HEK293 (cell line): ENCODE measurements around the gene GPATCH4.
A peak's percentile ranks its signal among the peaks of the same experiment; 100 is the strongest.

ENCODE experiments used
- CTCF ChIA-PET: fragments of 350-600 bp; formaldehyde crosslinking; extraction: SDS; loops from one replicate; lab custom pipeline; 2021; ENCODE audit warnings: antibody characterized with exemption; lab: Yijun Ruan, JAX
- POLR2A ChIA-PET: fragments of 300-600 bp; formaldehyde crosslinking; extraction: SDS; loops from one replicate; lab custom pipeline; 2020; ENCODE audit warnings: antibody characterized with exemption, inconsistent platforms; lab: Yijun Ruan, JAX
- H3K27ac ChIP-seq: fragments of 200-500 bp; sonication (Bioruptor generic); 2 replicates; pipeline ENCODE4 v1.5.1; 2014; ENCODE audit warnings: low read depth, low read length, control low read depth, inconsistent platforms; ENCODE audit errors: extremely low read depth
- H3K36me3 ChIP-seq, 2 experiments: fragments of 200-500 bp in 1 of 2; sonication (Bioruptor generic) in 1 of 2; 1 replicate in 1 of 2; 2 replicates in 1 of 2; pipeline ENCODE4 v1.5.1; 2014 to 2017; ENCODE audit warnings: inconsistent platforms in 2 of 2, low read length in 2 of 2; ENCODE audit not compliant: control insufficient read depth in 2 of 2, insufficient read depth in 1 of 2
- H3K4me1 ChIP-seq: fragments of 200-500 bp; sonication (Bioruptor generic); 2 replicates; pipeline ENCODE4 v1.5.1; 2014; ENCODE audit warnings: mild to moderate bottlenecking, low read length, inconsistent platforms; ENCODE audit not compliant: control insufficient read depth, insufficient read depth
- H3K4me3 ChIP-seq: 2 replicates; pipeline ENCODE4 v1.5.1; 2011; ENCODE audit warnings: low read depth, mild to moderate bottlenecking, control low read depth, low read length, moderate library complexity
- H3K9me3 ChIP-seq: fragments of 200-500 bp; sonication (Bioruptor generic); 2 replicates; pipeline ENCODE4 v1.5.1; 2014; ENCODE audit warnings: low read depth, low read length, inconsistent platforms; ENCODE audit not compliant: control insufficient read depth, insufficient read depth
- EGR2 ChIP-seq: fragments of 450-650 bp; formaldehyde crosslinking; IDR thresholded peaks from 2 replicates; pipeline ENCODE4 v1.5.1; 2016; ENCODE audit warnings: low read depth, missing biosample characterization, missing genetic modification characterization
- SP3 ChIP-seq: fragments of 450-650 bp; formaldehyde crosslinking; IDR thresholded peaks from 2 replicates; pipeline ENCODE4 v1.5.1; 2016; ENCODE audit warnings: missing biosample characterization, missing genetic modification characterization
- SP7 ChIP-seq: fragments of 450-650 bp; formaldehyde crosslinking; IDR thresholded peaks from 2 replicates; pipeline ENCODE4 v1.5.1; 2016; ENCODE audit warnings: missing biosample characterization, missing genetic modification characterization
- ZBTB7A ChIP-seq: fragments of 450-650 bp; formaldehyde crosslinking; IDR thresholded peaks from 2 replicates; pipeline ENCODE4 v1.5.1; 2016; ENCODE audit warnings: low read depth, missing biosample characterization, missing genetic modification characterization
- ZFHX2 ChIP-seq: fragments of 450-650 bp; formaldehyde crosslinking; conservative IDR thresholded peaks from 2 replicates; pipeline ENCODE4 v1.5.1; 2016; ENCODE audit warnings: missing biosample characterization, missing genetic modification characterization
- ZNF138 ChIP-seq: fragments of 450-650 bp; formaldehyde crosslinking; IDR thresholded peaks from 2 replicates; pipeline ENCODE4 v1.5.1; 2016; ENCODE audit warnings: missing biosample characterization, missing genetic modification characterization, borderline replicate concordance
- ZNF24 ChIP-seq: fragments of 450-650 bp; formaldehyde crosslinking; IDR thresholded peaks from 2 replicates; pipeline ENCODE4 v1.5.1; 2016; ENCODE audit warnings: missing biosample characterization, missing genetic modification characterization
- ZNF354C ChIP-seq: fragments of 450-650 bp; formaldehyde crosslinking; IDR thresholded peaks from 2 replicates; pipeline ENCODE4 v1.5.1; 2016; ENCODE audit warnings: missing biosample characterization, missing genetic modification characterization, low read depth, borderline replicate concordance
- ZNF514 ChIP-seq: fragments of 450-650 bp; formaldehyde crosslinking; IDR thresholded peaks from 2 replicates; pipeline ENCODE4 v1.5.1; 2016; ENCODE audit warnings: missing biosample characterization, missing genetic modification characterization
- ZNF624 ChIP-seq: fragments of 450-650 bp; formaldehyde crosslinking; IDR thresholded peaks from 2 replicates; pipeline ENCODE4 v1.5.1; 2017; ENCODE audit warnings: missing biosample characterization, missing genetic modification characterization
- ZNF626 ChIP-seq: fragments of 450-650 bp; sonication (Bioruptor Pico); formaldehyde crosslinking; IDR thresholded peaks from 2 replicates; pipeline ENCODE4 v1.5.1; 2018; ENCODE audit warnings: missing biosample characterization, missing genetic modification characterization, inconsistent platforms
- ZSCAN16 ChIP-seq: fragments of 450-650 bp; formaldehyde crosslinking; IDR thresholded peaks from 2 replicates; pipeline ENCODE4 v1.5.1; 2016; ENCODE audit warnings: missing biosample characterization, missing genetic modification characterization
- ZSCAN30 ChIP-seq: fragments of 450-650 bp; IDR thresholded peaks from 2 replicates; pipeline ENCODE4 v1.5.1; 2018; ENCODE audit warnings: missing biosample characterization, mild to moderate bottlenecking, missing genetic modification characterization, moderate library complexity
- TF ChIP-seq, protein P1 (sequence below): fragments of 450-650 bp; formaldehyde crosslinking; IDR thresholded peaks from 2 replicates; pipeline ENCODE4 v1.5.1; 2016; ENCODE audit warnings: missing biosample characterization, missing genetic modification characterization

The GPATCH4 gene

DNA sequence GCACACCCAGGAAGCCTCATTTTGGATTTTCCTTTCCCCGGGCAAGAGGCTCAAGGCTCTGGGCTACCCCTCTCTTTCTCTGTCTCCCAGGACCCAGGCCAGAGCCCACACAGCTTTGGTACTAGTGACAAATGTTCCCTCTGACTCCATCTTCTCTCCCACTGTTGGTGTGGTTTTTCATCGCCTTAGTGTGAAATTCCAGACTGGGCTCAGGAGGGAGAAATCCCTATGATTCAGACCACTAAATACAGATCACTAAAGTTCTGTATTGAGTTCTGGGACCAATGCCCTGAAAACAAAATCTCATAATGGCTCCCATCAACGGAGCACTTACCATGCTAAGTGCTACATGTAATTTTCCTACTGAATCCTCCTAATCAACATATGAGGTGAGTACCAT lies 55.0 kb downstream of the GPATCH4 start (continued):
- TF ChIP-seq ZNF514 (tag by site-specific recombination) (no peak), ZNF354C (tag by site-specific recombination) (no peak), ZNF138 (tag by site-specific recombination) (no peak), SP3 (tag by site-specific recombination) (no peak), SP7 (tag by site-specific recombination) (no peak), ZNF626 (tag by site-specific recombination) (no peak), ZBTB7A (tag by site-specific recombination) (no peak), ZNF624 (tag by site-specific recombination) (no peak), ZSCAN30 (tag by site-specific recombination) (no peak)
- TF ChIP-seq, protein P1, sequence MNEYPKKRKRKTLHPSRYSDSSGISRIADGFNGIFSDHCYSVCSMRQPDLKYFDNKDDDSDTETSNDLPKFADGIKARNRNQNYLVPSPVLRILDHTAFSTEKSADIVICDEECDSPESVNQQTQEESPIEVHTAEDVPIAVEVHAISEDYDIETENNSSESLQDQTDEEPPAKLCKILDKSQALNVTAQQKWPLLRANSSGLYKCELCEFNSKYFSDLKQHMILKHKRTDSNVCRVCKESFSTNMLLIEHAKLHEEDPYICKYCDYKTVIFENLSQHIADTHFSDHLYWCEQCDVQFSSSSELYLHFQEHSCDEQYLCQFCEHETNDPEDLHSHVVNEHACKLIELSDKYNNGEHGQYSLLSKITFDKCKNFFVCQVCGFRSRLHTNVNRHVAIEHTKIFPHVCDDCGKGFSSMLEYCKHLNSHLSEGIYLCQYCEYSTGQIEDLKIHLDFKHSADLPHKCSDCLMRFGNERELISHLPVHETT (tag by site-specific recombination) = no peak

DNA sequence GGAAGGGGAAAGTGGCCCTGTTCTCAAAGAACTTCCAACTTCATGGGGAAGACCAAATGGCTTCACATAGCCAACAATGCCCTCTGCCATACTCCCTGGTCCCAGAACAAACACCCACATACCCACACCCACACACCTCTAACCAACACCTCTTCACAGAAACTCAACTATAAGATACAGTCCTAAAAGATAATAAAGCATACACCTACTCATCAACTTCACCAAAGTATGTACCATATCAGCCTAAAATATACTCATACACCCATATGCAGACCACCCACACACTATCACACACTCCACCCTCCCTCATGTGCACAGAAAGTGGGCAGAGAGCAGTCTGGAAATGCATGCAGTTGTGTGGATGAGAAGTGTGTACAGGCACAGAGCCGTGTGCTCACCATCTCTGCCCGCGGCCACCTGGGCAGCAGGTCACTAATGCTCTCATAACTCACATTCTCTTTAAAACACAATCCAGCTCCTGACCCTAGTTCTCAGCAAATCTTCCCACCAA lies 56.6 kb downstream of the GPATCH4 start:
- no peaks in the 10 kb centered on the region for H3K9me3 ChIP-seq
- H3K4me3 ChIP-seq = no peak overlapping the region
- H3K36me3 ChIP-seq = peaks cover 21 to 95% of the 10 kb centered on the region in 2 experiments
- CTCF ChIA-PET = interaction anchor here (0.6 kb wide), 1 partner anchor 87 kb away, joined by 3 read pairs; no protein-coding TSS in a partner anchor
- POLR2A ChIA-PET = no interaction called here
- H3K27ac ChIP-seq = no peak overlapping the region
- TF ChIP-seq ZNF24 (no peak), ZSCAN16 (no peak), ZFHX2 (peak; percentile 100), EGR2 (peak; percentile 100)
- H3K4me1 ChIP-seq = no peaks in the 10 kb centered on the region
